ENCODE data around the gene CLEC4F. TPM values are rescaled to one million over a fixed set of nuclear protein-coding genes. Genes with fewer than 3 reads are reported as not detected.

CLEC4F gene
- total and polyA plus RNA-seq, 8 donors: 0.12 to 0.56 (median 0.21) TPM; not detected in 2

GRCh38 chr2:70827388-70827787 is 7.0 kb upstream of the CLEC4F start:
- TF ChIP-seq CTCF (IDR thresholded peaks at IDR 0.05): no peak
- H3K36me3 ChIP-seq: no peaks in the 10 kb centered on the region
- H3K27ac ChIP-seq: no peak overlapping the region
- no peaks in the 10 kb centered on the region for H3K4me1 ChIP-seq
- DNase-seq: no peak
- no peak for ATAC-seq
- H3K27me3 ChIP-seq: no peaks in the 10 kb centered on the region
- no peaks in the 10 kb centered on the region for H3K9me3 ChIP-seq
- H3K4me3 ChIP-seq: no peak overlapping the region
- FAIRE-seq: no peak
- 80 to 84% methylated on average over 5 of the region's 5 CpGs for WGBS, 2 donors
- intact Hi-C loops (cut with DNase I): no loop called here

- no peak for TF ChIP-seq CTCF (IDR thresholded peaks at IDR 0.05)
- H3K27ac ChIP-seq: no peak overlapping the region
- no peak for DNase-seq
- no peaks in the 10 kb centered on the region for H3K9me3 ChIP-seq
- H3K27me3 ChIP-seq: no peaks in the 10 kb centered on the region
- no peak for ATAC-seq
- intact Hi-C loops (cut with DNase I): no loop called here
- H3K36me3 ChIP-seq: no peaks in the 10 kb centered on the region
- FAIRE-seq: no peak
- H3K4me1 ChIP-seq: no peaks in the 10 kb centered on the region
- 77 to 84% methylated on average over 4 of the region's 4 CpGs for WGBS, 2 donors
- no peak overlapping the region for H3K4me3 ChIP-seq
These were observed 6.4 kb upstream of the CLEC4F start for GRCh38 chr2:70826696-70827350.

GRCh38 chr2:70823249-70823648 is 2.9 kb upstream of the CLEC4F start:
- no peaks in the 10 kb centered on the region for H3K36me3 ChIP-seq
- intact Hi-C loops (cut with DNase I): no loop called here
- ATAC-seq (no peak), DNase-seq (no peak), FAIRE-seq (no peak)
- no peak for TF ChIP-seq CTCF (IDR thresholded peaks at IDR 0.05)
- no peaks in the 10 kb centered on the region for H3K4me1 ChIP-seq
- no peak overlapping the region for H3K4me3 ChIP-seq
- no peak overlapping the region for H3K27ac ChIP-seq
- no peaks in the 10 kb centered on the region for H3K9me3 ChIP-seq
- H3K27me3 ChIP-seq: no peaks in the 10 kb centered on the region
- WGBS, 2 donors: 83 to 91% methylated on average over 5 of the region's 5 CpGs

GRCh38 chr2:70822843-70823242 is 2.4 kb upstream of the CLEC4F start:
- Histone ChIP-seq H3K9me3 (no peaks in the 10 kb centered on the region), H3K4me1 (no peaks in the 10 kb centered on the region), H3K36me3 (no peaks in the 10 kb centered on the region), H3K4me3 (no peak overlapping the region), H3K27me3 (no peaks in the 10 kb centered on the region), H3K27ac (no peak overlapping the region)
- no peak for TF ChIP-seq CTCF (IDR thresholded peaks at IDR 0.05)
- WGBS, 2 donors: 76 to 90% methylated on average over 8 of the region's 8 CpGs
- FAIRE-seq (no peak), ATAC-seq (no peak), DNase-seq (no peak)
- intact Hi-C loops (cut with DNase I): no loop called here

- no peak for TF ChIP-seq CTCF (IDR thresholded peaks at IDR 0.05)
- no peak for FAIRE-seq
- no peak for ATAC-seq
- H3K36me3 ChIP-seq: no peaks in the 10 kb centered on the region
- H3K4me3 ChIP-seq: no peak overlapping the region
- no peak for DNase-seq
- H3K27ac ChIP-seq: no peak overlapping the region
- H3K9me3 ChIP-seq: no peaks in the 10 kb centered on the region
- H3K4me1 ChIP-seq: no peaks in the 10 kb centered on the region
- 82 to 91% methylated on average over 3 of the region's 3 CpGs for WGBS, 2 donors
- intact Hi-C loops (cut with DNase I): no loop called here
- H3K27me3 ChIP-seq: no peaks in the 10 kb centered on the region
These were observed 3.0 kb downstream of the CLEC4F start for GRCh38 chr2:70817284-70817954.
